Peyer's patch (tissue), 4 donors: ENCODE measurements around the gene KRT35. TPM values are rescaled to one million over a fixed set of nuclear protein-coding genes. Genes with fewer than 3 reads are reported as not detected.

Experiments
- DNase-seq, 3 donors: peaks; one replicate each; pipeline ENCODE4 v3.0.0-alpha.2; 2017 to 2019
- H3K27ac ChIP-seq, 4 donors: fragments of 200-600 bp; sonication (generic); one replicate each; pipeline ENCODE4 v1.5.1; 2016 to 2019
- H3K27me3 ChIP-seq, 2 donors: fragments of 200-600 bp; sonication (generic); one replicate each; pipeline ENCODE4 v1.5.1; 2019
- H3K36me3 ChIP-seq, 3 donors: fragments of 200-600 bp; sonication (generic); one replicate each; pipeline ENCODE4 v1.5.1; 2016 to 2019
- H3K4me1 ChIP-seq, 4 donors: fragments of 200-600 bp; sonication (generic); one replicate each; pipeline ENCODE4 v1.5.1; 2016 to 2019
- H3K4me3 ChIP-seq, 4 donors: fragments of 200-600 bp; sonication (generic); 1 replicate in 3 of 4; 2 replicates in 1 of 4; pipeline ENCODE4 v1.5.1; 2016 to 2019; ENCODE audit warnings: mild to moderate bottlenecking in 1 of 4
- H3K9me3 ChIP-seq, 4 donors: fragments of 200-600 bp; sonication (generic); one replicate each; pipeline ENCODE4 v1.5.1; 2016 to 2019; ENCODE audit warnings: mild to moderate bottlenecking in 1 of 4
- CTCF ChIP-seq, 6 experiments: fragments of 450-650 bp in 4 of 6; fragments of 200-600 bp in 2 of 6; sonication (generic) in 1 of 6; IDR thresholded peaks; one replicate each; pipeline ENCODE4 v1.5.1; 2017 to 2019; ENCODE audit warnings: antibody characterized with exemption in 6 of 6, mild to moderate bottlenecking in 3 of 6, moderate library complexity in 1 of 6
- POLR2A ChIP-seq, 2 donors: fragments of 450-650 bp; IDR thresholded peaks; one replicate each; pipeline ENCODE4 v1.5.1; 2017; ENCODE audit warnings: antibody characterized with exemption in 2 of 2, mild to moderate bottlenecking in 2 of 2, moderate library complexity in 2 of 2
- total RNA-seq, 4 donors: library from RNA; depleted of rRNA; stranded (reverse); fragments of >200 nt; gene quantifications; one replicate each; pipeline ENCODE4 v1.1.0, GENCODE V29; 2016

Gene KRT35
- not detected for total RNA-seq

- Histone ChIP-seq H3K4me1 (no peaks in the 10 kb centered on the region), H3K4me3 (no peak within 1 kb of the TSS), H3K9me3 (no peaks in the 10 kb centered on the region), H3K36me3 (no peaks in the 10 kb centered on the region), H3K27ac (no peak within 1 kb of the TSS), H3K27me3 (no peaks in the 10 kb centered on the region)
- TF ChIP-seq POLR2A (IDR thresholded peaks at IDR 0.05) (no peak), CTCF (IDR thresholded peaks at IDR 0.05) (no peak)
- DNase-seq: no peak
These were observed at the start of gene KRT35 for GRCh38 chr17:41481036-41481435. Gene KRT35 (minus strand): TSS chr17:41481151. CDS start chr17:41481097, 54 bp downstream.

GRCh38 chr17:41530062-41531048 is 49.4 kb upstream of the KRT35 start:
- H3K27ac ChIP-seq: peak overlapping the region in 3 of 4 donors; percentile 90 to 96 (median 95)
- H3K36me3 ChIP-seq: peaks cover 0 to 23% (median 0%) of the 10 kb centered on the region in 3 donors
- H3K4me3 ChIP-seq: peak overlapping the region in 2 of 4 donors; percentile 69 to 70
- peak in 2 of 3 donors; percentile 70 to 88 for DNase-seq
- H3K27me3 ChIP-seq: peaks cover 0 to 4% of the 10 kb centered on the region in 2 donors
- no peaks in the 10 kb centered on the region for H3K9me3 ChIP-seq
- H3K4me1 ChIP-seq: peaks cover 0 to 26% (median 0%) of the 10 kb centered on the region in 4 donors
- TF ChIP-seq CTCF (IDR thresholded peaks at IDR 0.05): peak in 1 of 6 experiments; percentile 14
- TF ChIP-seq POLR2A (IDR thresholded peaks at IDR 0.05): peak; percentile 73 to 84

- H3K4me1 ChIP-seq: peaks cover 0 to 26% (median 0%) of the 10 kb centered on the region in 4 donors
- no peak for TF ChIP-seq CTCF (IDR thresholded peaks at IDR 0.05)
- no peak for TF ChIP-seq POLR2A (IDR thresholded peaks at IDR 0.05)
These were observed 48.6 kb upstream of the KRT35 start for GRCh38 chr17:41529491-41529915.

GRCh38 chr17:41528959-41529353 is 48.0 kb upstream of the KRT35 start:
- Histone ChIP-seq H3K9me3 (no peaks in the 10 kb centered on the region), H3K27me3 (peaks cover 0 to 4% of the 10 kb centered on the region in 2 donors), H3K27ac (peak overlapping the region in 3 of 4 donors; percentile 90 to 96 (median 95)), H3K36me3 (peaks cover 0 to 37% (median 0%) of the 10 kb centered on the region in 3 donors), H3K4me1 (peaks cover 0 to 29% (median 0%) of the 10 kb centered on the region in 4 donors), H3K4me3 (peak overlapping the region in 2 of 4 donors; percentile 69 to 70)
- TF ChIP-seq POLR2A (IDR thresholded peaks at IDR 0.05) (peak; percentile 36 to 52), CTCF (IDR thresholded peaks at IDR 0.05) (no peak)
- DNase-seq: peak in 2 of 3 donors; percentile 73 to 79

More at GRCh38 chr17:41529491-41529915, 48.6 kb upstream of the KRT35 start:
- no peak for DNase-seq
- peak overlapping the region in 2 of 4 donors; percentile 69 to 70 for H3K4me3 ChIP-seq
- no peaks in the 10 kb centered on the region for H3K9me3 ChIP-seq
- H3K27me3 ChIP-seq: peaks cover 0 to 4% of the 10 kb centered on the region in 2 donors
- peaks cover 0 to 31% (median 0%) of the 10 kb centered on the region in 3 donors for H3K36me3 ChIP-seq
- H3K27ac ChIP-seq: peak overlapping the region in 3 of 4 donors; percentile 90 to 96 (median 95)

GRCh38 chr17:41527063-41528023 is 46.4 kb upstream of the KRT35 start:
- Histone ChIP-seq H3K36me3 (peaks cover 0 to 43% (median 0%) of the 10 kb centered on the region in 3 donors), H3K9me3 (no peaks in the 10 kb centered on the region), H3K27me3 (peaks cover 0 to 4% of the 10 kb centered on the region in 2 donors), H3K4me3 (peak overlapping the region; percentile 22 to 70 (median 60)), H3K27ac (peak overlapping the region in 3 of 4 donors; percentile 90 to 96 (median 95)), H3K4me1 (peaks cover 0 to 41% (median 0%) of the 10 kb centered on the region in 4 donors)
- DNase-seq: peak in 2 of 3 donors; percentile 59 to 73
- TF ChIP-seq POLR2A (IDR thresholded peaks at IDR 0.05) (peak in 1 of 2 donors; percentile 7), CTCF (IDR thresholded peaks at IDR 0.05) (no peak)
